HG03565 (cell line): ENCODE measurements around the gene ATPAF1.
A peak's percentile ranks its signal among the peaks of the same experiment; 100 is the strongest.
"Not testable (repeated sequence)": the region's sequence is repeated elsewhere in the genome, so short reads cannot be mapped to it uniquely, and the experiment has no call there.

Experiments
- ATAC-seq: cut with Tn5 transposase; IDR thresholded peaks from one replicate; pipeline ENCODE4 v1.9.1; 2021; ENCODE audit warnings: mild to moderate bottlenecking, moderate library complexity; ENCODE audit not compliant: unreplicated experiment

The ATPAF1 gene, protein sequence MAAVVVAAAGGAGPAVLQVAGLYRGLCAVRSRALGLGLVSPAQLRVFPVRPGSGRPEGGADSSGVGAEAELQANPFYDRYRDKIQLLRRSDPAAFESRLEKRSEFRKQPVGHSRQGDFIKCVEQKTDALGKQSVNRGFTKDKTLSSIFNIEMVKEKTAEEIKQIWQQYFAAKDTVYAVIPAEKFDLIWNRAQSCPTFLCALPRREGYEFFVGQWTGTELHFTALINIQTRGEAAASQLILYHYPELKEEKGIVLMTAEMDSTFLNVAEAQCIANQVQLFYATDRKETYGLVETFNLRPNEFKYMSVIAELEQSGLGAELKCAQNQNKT

DNA sequence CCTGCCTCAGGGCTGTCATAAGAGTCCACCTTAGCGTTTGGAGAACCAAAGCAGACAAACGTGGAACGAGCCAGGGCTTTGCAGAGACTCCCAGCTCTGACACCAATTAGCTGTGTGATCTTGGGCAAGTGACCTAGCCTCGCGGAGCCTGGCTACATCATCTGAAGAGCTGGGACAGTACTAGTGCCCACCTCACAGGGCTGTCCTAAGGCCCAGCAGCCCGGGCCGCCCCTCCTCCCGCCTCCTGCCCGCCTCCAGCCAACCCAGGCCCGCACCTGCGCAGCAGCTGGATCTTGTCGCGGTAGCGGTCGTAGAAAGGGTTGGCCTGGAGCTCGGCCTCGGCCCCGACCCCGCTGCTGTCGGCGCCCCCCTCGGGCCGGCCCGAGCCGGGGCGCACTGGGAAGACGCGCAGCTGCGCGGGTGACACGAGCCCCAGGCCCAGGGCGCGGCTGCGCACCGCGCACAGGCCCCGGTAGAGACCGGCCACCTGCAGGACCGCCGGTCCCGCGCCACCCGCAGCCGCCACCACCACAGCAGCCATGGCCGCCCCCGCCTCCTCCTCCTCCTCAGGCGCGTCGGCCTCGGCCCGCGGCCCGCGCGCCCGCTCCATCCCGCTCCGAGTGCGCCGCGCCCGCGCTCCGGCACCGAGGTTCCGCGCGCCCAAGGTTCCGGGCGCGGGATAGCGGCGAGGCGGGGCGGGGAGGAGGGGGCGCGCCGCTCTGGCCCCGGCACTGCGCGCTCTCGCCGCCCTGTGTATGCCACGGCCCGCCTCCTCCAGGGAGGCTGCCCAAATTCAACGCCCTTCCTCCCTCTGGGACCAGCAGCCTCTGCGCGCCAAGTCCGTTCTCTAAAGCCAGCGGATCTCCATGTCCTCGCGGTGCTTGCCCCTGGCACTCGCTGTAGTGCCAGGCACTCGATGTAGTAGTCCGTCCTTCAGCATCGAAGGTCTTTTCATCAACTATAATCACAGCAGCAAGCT is at the start of gene ATPAF1:
TSS of gene ATPAF1 (minus strand) at position 583 of the 979 bp plus-strand sequence. CDS start at position 541, 42 bp downstream.
- peak; percentile 79 for ATAC-seq

DNA sequence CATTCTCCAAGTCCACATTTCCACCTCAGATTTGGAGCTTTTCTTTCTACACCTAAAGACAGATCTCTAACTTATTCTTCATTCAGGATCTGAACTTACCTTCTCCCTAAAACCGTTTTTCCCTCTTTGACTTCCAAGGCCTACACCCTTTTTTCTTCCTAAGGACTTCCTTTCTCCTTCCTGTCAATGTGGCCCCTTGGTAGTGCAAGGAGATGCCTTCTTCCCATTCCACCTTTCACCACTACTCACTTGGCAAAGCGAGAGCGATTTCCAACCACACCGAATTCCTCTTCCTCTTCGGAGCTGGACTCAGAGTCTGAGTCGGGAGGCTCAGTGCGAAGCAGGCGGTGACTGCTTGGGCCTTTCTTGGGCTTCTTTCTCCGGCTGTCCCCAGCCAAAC is 49.5 kb upstream of the ATPAF1 start:
- ATAC-seq = no peak

DNA sequence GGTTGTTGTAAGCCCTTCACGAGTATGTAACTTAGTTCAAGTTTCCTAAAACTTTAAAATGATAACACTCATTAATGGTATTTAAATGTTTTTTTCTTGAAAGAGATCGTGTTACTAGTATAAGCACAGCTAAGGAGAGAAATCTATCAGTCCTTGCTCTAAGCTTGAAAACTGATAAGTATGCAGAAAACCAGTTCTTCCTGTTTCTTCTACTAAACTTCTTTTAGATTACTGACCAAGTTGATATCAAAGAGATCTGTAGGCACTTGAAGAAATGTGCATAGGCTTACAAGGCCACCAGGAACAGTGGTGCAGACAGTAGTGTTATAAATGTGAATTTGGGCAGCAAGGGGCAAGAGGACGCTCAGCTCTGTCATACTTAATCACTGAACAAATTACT is 46.8 kb upstream of the ATPAF1 start:
- ATAC-seq = no peak

DNA sequence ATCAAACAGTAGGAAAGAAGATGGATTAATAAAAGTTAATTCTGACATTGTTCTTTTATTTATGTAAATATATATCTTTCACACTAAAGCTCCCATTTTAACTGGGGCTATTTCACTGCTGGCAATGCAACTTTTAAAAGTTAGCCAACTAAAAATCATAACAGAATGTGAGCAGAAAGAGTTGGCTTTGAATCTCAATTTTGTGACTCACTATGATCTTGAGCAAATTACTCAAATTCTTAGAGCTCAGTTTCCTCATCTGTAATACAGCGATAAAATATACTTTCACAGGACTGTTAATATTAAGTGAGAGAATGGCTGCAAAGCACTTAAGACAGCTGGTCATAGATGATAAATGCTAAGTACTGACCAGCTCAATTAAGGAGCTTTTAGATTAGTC is 40.0 kb upstream of the ATPAF1 start:
- ATAC-seq = no peak

DNA sequence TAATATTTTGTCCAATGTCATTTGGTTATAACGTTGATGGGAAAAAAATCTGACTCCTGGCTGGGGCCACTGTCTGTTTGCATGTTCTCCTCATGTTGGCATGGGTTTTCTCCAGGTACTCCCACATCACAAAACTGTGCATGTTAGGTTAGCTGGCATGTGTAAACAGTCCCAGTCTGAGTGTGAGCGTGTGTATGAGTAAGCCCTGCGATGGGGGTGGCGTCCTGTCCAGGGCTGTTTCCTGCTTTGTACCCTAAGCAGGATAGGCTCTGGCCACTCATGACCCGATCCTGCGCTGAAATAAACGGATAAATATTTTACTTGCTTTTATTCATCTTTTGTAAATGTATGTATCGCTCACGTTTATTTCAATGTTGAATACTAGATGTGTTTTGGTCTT is 37.2 kb upstream of the ATPAF1 start:
- ATAC-seq = no peak

- no peak for ATAC-seq
Measured at GRCh38 chr1:46703927-46704641, 35.9 kb upstream of the ATPAF1 start.

GRCh38 chr1:46699666-46700065 is 31.5 kb upstream of the ATPAF1 start:
- ATAC-seq = no peak

GRCh38 chr1:46697053-46697452 is 28.9 kb upstream of the ATPAF1 start:
- no peak for ATAC-seq

DNA sequence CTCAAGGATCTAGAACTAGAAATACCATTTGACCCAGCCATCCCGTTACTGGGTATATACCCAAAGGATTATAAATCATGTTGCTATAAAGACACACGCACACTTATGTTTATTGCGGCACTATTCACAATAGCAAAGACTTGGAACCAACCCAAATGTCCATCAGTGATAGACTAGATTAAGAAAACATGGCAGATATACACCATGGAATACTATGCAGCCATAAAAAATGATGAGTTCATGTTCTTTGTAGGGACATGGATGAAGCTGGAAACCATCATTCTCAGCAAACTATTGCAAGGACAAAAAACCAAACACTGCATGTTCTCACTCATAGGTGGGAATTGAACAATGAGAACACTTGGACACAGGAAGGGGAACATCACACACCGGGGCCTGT is 26.5 kb upstream of the ATPAF1 start:
- not testable (repeated sequence) for ATAC-seq

DNA sequence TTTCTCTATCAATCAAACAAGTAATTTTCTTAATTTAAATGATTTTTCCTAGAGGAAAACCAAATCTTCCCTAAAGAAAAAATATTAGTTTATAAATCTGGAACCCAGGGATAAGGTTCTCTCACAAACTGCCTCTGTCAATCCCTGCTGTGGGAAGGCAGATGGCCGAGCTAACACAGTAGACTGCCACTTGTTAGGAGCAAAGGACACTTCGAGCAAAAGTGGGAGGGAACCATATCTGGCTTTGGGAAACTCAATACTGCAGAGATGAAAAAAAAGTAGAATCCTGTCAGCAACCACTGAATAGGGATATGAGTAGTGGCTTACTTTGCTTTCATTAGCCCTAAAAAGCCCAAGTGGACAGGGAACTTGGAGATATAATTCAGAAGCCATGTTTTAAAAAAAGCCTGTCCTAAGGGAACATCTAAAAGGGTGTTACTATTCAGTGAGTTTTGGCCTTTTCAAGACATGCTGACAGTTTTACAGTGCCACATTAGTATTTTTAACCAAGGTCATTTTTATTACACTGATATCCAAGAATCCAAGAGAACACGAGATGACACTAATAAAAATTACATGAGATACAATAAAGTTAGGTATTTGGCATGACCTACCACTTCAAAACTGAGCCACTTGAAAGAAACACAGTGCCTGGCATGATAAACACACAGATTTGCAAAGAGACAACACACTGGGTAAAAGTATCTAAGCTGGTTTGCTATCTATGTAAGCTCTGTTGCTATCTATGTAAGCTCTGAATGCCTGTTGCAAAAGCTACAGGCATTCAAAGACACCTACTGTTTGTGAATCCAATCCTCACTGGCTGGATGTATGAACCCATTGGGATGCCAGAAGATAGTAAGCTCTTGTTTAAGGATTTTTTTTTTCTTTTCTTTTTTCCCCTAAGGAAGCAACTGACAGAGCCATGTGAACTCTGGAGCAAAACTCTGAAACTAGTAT is 24.9 kb upstream of the ATPAF1 start:
- ATAC-seq = no peak

DNA sequence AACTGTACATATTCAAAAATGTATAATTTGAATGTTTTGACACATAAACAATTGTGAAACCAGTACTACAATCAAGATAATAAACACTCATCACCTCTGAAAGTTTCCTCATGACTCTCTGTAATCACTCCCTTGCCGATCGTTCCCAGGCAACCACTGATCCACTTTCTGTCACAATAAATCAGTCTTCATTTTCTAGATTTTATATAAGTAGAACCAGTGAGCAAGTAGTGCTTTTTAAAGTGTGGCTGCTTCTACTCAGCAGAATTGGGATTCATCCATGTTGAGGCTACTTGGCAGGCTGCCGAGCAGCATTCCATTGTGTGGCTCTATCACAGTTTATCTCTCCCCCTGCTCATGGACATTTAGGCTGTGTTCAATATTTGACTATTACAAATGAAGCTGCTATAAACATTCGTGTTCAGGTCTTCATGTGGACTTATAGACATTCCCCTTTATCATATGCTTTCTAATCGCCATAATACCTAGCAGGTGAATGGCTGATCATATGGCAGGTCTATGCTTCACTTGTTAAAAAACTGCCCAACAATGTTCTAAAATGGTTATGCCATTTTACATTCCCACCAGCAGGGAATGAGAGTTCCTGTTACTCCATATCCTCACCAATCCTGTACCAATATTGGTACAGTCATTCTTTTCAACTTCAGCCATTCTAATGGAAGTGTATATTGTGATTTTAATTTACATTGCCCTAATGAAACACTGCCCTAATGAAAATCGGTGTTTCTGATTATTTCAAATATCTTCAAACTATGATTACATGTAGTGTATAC is 24.0 kb upstream of the ATPAF1 start:
- no peak for ATAC-seq

DNA sequence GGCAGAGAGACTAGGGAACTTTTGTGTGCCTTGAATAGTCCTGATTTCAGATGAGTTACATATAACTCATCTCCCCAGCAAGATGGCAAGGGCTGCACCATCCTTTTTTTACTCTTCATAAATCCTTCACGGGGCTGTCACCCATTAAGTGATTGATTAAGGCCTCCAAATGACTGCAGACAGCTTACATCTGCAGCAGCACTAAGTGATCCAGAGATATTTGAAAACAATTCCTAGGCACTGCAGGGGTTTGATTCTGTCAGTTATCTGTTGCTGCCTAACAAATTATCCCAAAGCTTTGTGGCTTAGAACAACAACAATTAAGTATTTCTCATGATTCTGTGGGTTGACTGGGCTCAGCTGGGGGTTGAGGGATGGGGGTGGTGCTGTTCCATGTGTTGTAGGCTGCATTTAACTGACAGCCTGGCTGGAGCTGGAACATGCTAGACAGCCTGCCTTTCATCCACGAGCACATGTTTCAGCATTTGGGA is 22.8 kb upstream of the ATPAF1 start:
- ATAC-seq = no peak

DNA sequence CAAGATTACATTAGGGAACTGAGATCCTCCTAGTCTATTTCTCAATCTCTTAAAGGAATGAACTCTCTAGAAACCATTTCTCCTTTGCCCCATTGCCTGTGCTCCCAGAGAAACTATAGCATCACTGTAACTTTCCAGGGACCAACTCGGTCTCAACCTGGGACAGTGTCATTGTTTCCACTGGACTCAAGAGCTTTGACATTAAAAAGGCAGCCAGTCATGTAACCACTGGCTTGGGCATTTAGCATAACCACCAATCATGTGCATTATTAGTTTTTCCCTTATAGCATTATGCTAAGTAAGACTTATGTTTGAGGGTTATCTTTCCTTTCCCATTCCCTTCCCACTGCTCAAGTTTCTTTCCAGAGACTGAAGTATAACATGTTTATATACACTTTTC is 21.7 kb upstream of the ATPAF1 start:
- ATAC-seq = no peak

DNA sequence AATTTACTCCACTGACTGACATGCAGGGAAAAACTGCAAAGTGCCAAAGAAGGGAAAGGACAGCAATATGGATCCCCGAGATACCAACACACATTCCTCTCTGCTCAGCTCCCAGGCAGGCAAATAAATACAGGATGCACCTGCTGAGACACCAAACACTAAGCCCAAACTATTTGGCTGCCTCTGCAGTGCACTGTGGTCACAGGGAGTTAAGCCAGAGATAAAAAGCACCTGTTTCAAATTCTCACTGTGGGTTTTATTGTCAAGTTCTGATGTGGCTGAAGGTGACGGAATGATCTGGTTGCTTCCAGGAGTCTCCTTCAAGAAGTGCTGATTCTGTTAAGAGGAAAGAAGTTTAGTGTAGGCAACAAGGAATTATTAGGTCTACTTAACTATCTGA is 21.2 kb upstream of the ATPAF1 start:
- ATAC-seq = no peak

DNA sequence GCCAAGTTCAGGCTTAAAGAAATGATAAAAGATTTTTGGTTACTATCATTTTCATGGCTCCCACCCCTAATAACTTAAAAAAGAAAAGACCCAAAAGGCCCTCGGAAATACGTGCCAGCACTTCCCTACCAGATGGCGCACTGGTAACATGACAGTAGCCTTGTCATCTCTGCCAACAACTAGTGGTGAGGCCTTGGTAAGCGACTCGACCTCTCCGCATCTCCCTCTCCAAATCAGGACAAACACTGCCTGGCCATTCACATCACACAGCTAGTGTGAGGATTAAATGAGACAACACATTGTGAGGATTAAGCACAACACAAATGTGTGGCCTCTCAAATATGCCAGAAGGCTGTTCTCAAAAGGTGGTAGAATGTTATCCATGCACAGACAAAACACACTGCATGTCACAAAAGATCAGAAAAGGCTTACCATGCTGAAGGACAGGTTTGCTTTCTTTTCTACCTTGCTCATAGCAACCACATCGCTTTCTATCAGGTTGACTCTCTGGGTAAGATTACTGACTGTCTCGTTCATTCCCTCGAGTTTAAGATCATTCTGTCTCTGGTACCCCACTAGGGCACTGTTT is 19.9 kb upstream of the ATPAF1 start:
- no peak for ATAC-seq

DNA sequence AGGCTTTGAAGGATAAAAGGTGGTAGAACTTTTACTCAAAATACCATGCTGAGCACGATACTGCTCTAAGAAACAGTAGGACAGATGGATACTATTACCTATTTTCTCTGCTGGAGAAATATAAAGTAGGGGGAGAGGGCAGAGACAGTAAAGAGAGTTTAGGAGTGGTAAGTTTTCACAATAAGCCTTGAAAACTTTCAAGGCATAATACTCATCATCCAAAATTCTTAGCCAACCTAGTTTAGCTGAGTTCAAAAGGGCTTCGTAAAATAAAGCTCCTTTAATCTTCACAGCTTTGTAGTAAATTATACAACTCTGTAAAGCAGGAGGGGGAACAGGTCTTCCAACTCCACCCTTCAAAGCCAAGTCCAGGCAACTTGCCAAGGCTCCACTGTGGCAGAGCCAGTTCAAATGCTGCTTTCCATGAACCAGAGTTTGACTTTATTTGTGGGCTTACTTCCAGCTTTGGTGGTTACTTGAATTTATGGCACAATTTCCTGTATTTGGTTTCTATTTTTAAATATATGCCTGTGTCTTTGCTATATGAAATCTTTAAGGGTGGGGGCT is 19.0 kb upstream of the ATPAF1 start:
- ATAC-seq = no peak

DNA sequence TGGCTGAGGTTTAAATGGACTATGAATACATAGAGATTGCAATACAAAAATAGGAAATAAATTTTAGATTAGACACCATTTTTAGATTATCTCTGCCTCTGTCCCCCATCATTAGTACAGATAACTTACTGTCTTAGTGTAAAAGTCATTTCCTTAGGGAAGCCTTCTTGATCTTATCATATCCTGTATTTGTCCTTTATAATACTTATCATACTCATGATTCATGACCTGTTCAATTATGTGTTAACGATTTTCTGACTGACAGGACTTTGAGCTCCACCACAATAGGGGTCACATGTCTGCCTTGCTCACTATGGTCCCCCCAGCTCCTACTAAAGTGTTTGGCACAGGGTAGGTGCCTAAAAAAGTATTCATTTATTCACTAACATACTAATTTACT is 18.1 kb upstream of the ATPAF1 start:
- no peak for ATAC-seq

DNA sequence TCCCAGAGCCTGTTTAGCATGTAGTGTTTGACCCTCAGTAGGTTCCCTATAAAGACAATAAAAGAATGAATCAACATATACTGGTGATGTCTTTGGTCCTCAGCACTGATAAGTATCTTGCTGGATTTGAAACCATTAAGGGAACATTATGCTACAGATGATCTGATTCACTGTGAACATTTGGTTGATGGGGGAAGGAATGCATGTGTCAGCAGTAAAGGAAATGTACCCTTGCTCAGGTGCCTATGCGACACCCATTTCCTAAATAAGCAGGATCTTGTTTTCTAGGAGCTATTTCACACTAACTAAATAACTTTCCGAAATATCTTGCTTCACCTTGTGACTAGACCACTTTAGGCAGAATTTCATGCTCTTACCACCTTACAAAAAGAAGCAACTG is 16.5 kb upstream of the ATPAF1 start:
- no peak for ATAC-seq

DNA sequence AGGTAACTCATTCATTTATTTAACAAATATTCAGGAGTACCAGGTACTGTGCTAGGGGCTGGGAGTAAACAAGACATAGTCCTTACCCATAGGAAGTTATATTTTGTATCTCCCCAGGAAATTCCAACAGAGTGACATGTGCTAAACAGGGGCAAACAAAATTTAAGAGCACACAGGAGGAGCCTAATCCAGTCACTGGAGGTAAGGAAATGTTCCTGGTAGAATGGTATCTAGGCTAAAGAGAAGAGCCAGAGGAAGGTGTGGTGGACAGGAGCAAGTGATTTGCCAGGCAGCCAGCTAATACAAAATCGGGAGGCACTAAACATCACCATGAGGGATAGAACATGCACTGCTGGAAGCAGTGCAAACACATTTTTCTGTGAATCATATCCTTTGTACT is 13.9 kb upstream of the ATPAF1 start:
- ATAC-seq = no peak
